ENCODE measurements around the gene MAGEC3. TPM values are rescaled to one million over a fixed set of nuclear protein-coding genes. Genes with fewer than 3 reads are reported as not detected.

MAGEC3 gene
- total RNA-seq, 1 experiment from 2014 or later = not detected

- no peak for DNase-seq (ENCODE audit: low spot score)
Measured at GRCh38 chrX:141947350-141947749, 109.2 kb downstream of the MAGEC3 start.

Other genes with a start within 250 kb of the MAGEC3 start
- gene SPANXA2, start 248.6 kb upstream of the MAGEC3 start, total RNA-seq (2014; rRNA removed; shearing (Covaris generic)) = not detected in 2 replicates
- not detected in 2 replicates for gene SPANXD, start 139.6 kb upstream of the MAGEC3 start, total RNA-seq (2014; rRNA removed; shearing (Covaris generic))
- not detected in 2 replicates for gene MAGEC1, start 65.6 kb downstream of the MAGEC3 start, total RNA-seq (2014; rRNA removed; shearing (Covaris generic))

Data from HT-29 (cell line).